H9 (cell line): ENCODE data around the gene NKAIN2. TPM values are rescaled to one million over a fixed set of nuclear protein-coding genes. Genes with fewer than 3 reads are reported as not detected.
A peak's percentile ranks its signal among the peaks of the same experiment; 100 is the strongest.

Experiments
- DNase-seq: peaks from one replicate; pipeline ENCODE4 v3.0.0-alpha.2; 2017
- H2AFZ ChIP-seq: one replicate; pipeline ENCODE4 v1.6.1; 2013; ENCODE audit warnings: mild to moderate bottlenecking, low read length, control low read depth, moderate library complexity
- H2AK5ac ChIP-seq: 2 replicates; pipeline ENCODE4 v1.6.1; 2013; ENCODE audit warnings: low read length, control low read depth, mixed read lengths; ENCODE audit not compliant: insufficient read length
- H2BK120ac ChIP-seq: one replicate; pipeline ENCODE4 v1.6.1; 2013; ENCODE audit warnings: low read depth, mild to moderate bottlenecking, low read length, control low read depth, inconsistent platforms; ENCODE audit not compliant: poor library complexity, severe bottlenecking
- H2BK12ac ChIP-seq: 2 replicates; pipeline ENCODE4 v1.6.1; 2013; ENCODE audit warnings: low read length, control low read depth, mixed read lengths, low read depth; ENCODE audit not compliant: insufficient read length
- H2BK15ac ChIP-seq: 2 replicates; pipeline ENCODE4 v1.6.1; 2013; ENCODE audit warnings: low read depth, low read length, control low read depth
- H2BK20ac ChIP-seq: one replicate; pipeline ENCODE4 v1.6.1; 2013; ENCODE audit warnings: low read depth, mild to moderate bottlenecking, low read length, control low read depth, inconsistent platforms; ENCODE audit not compliant: poor library complexity, severe bottlenecking
- H2BK5ac ChIP-seq: 2 replicates; pipeline ENCODE4 v1.6.1; 2013; ENCODE audit warnings: low read length, control low read depth, mixed read lengths; ENCODE audit not compliant: insufficient read length
- H3K14ac ChIP-seq: 2 replicates; pipeline ENCODE4 v1.6.1; 2013; ENCODE audit warnings: low read length, control low read depth; ENCODE audit not compliant: insufficient read depth
- H3K18ac ChIP-seq: 2 replicates; pipeline ENCODE4 v1.6.1; 2013; ENCODE audit warnings: low read depth, mild to moderate bottlenecking, mixed read lengths, low read length, control low read depth; ENCODE audit not compliant: insufficient read length
- H3K23ac ChIP-seq: 2 replicates; pipeline ENCODE4 v1.6.1; 2013; ENCODE audit warnings: low read length, control low read depth, mixed read lengths, low read depth; ENCODE audit not compliant: insufficient read length
- H3K23me2 ChIP-seq: 2 replicates; pipeline ENCODE4 v1.6.1; 2013; ENCODE audit warnings: low read depth, mild to moderate bottlenecking, mixed read lengths, low read length, control low read depth; ENCODE audit not compliant: insufficient read length, poor library complexity, severe bottlenecking
- H3K27ac ChIP-seq: 2 replicates; pipeline ENCODE4 v1.5.1; 2013; ENCODE audit warnings: low read length, control low read depth, mixed read lengths, low read depth; ENCODE audit not compliant: insufficient read length
- H3K27me3 ChIP-seq: 2 replicates; pipeline ENCODE4 v1.6.1; 2013; ENCODE audit warnings: low read length, control low read depth, inconsistent platforms; ENCODE audit not compliant: insufficient read depth
- H3K4ac ChIP-seq: 2 replicates; pipeline ENCODE4 v1.6.1; 2013; ENCODE audit warnings: low read depth, mild to moderate bottlenecking, control low read depth, inconsistent platforms, low read length, moderate library complexity
- H3K4me1 ChIP-seq: 2 replicates; pipeline ENCODE4 v1.6.1; 2013; ENCODE audit warnings: low read length, control low read depth, inconsistent platforms; ENCODE audit not compliant: insufficient read depth
- H3K4me2 ChIP-seq: 2 replicates; pipeline ENCODE4 v1.6.1; 2013; ENCODE audit warnings: low read length, control low read depth, mixed read lengths; ENCODE audit not compliant: insufficient read length, insufficient read depth
- H3K56ac ChIP-seq: 2 replicates; pipeline ENCODE4 v1.6.1; 2013; ENCODE audit warnings: low read depth, mild to moderate bottlenecking, mixed read lengths, low read length, control low read depth; ENCODE audit not compliant: insufficient read length
- H3K79me1 ChIP-seq: 2 replicates; pipeline ENCODE4 v1.6.1; 2013; ENCODE audit warnings: low read depth, mild to moderate bottlenecking, moderate library complexity, low read length, control low read depth, inconsistent platforms; ENCODE audit not compliant: insufficient read depth, poor library complexity, severe bottlenecking
- H3K79me2 ChIP-seq: 2 replicates; pipeline ENCODE4 v1.6.1; 2013; ENCODE audit warnings: low read length, control low read depth, inconsistent platforms; ENCODE audit not compliant: insufficient read depth
- H3K9ac ChIP-seq: 2 replicates; pipeline ENCODE4 v1.6.1; 2013; ENCODE audit warnings: low read length, control low read depth, mixed read lengths; ENCODE audit not compliant: insufficient read length; ENCODE audit errors: extremely low read depth
- H3K9me3 ChIP-seq: one replicate; pipeline ENCODE4 v1.6.1; 2013; ENCODE audit warnings: low read depth, low read length, inconsistent platforms; ENCODE audit not compliant: control insufficient read depth
- H3T11ph ChIP-seq: one replicate; pipeline ENCODE4 v1.6.1; 2013; ENCODE audit warnings: mild to moderate bottlenecking, low read length, control low read depth, inconsistent platforms
- H4K20me1 ChIP-seq: one replicate; pipeline ENCODE4 v1.6.1; 2013; ENCODE audit not compliant: control insufficient read depth, insufficient read length, insufficient read depth
- H4K5ac ChIP-seq: 2 replicates; pipeline ENCODE4 v1.6.1; 2013; ENCODE audit warnings: low read depth, mild to moderate bottlenecking, mixed read lengths, low read length, control low read depth; ENCODE audit not compliant: insufficient read length
- H4K8ac ChIP-seq: replicated peaks from 2 replicates; pipeline ENCODE4 v1.6.1; 2013; ENCODE audit warnings: low read length, control low read depth, mixed read lengths, low read depth; ENCODE audit not compliant: insufficient read length
- H4K91ac ChIP-seq: 2 replicates; pipeline ENCODE4 v1.6.1; 2013; ENCODE audit warnings: low read depth, mild to moderate bottlenecking, moderate library complexity, mixed read lengths, low read length, control low read depth; ENCODE audit not compliant: insufficient read length
- H3K27ac Mint-ChIP-seq, 3 experiments: 2 replicates in 2 of 3; 3 replicates in 1 of 3; pipeline ENCODE4 v1.8.0; 2020 to 2021; ENCODE audit warnings: mixed read lengths in 3 of 3, mild to moderate bottlenecking in 1 of 3, moderate library complexity in 1 of 3
- H3K27me3 Mint-ChIP-seq: 2 replicates; pipeline ENCODE4 v1.8.0; 2021; ENCODE audit warnings: low read depth, mild to moderate bottlenecking, moderate library complexity, mixed read lengths
- H3K36me3 Mint-ChIP-seq, 3 experiments: 2 replicates in 2 of 3; 3 replicates in 1 of 3; pipeline ENCODE4 v1.8.0; 2020 to 2021; ENCODE audit warnings: low read depth in 3 of 3, mixed read lengths in 3 of 3; ENCODE audit not compliant: insufficient read depth in 1 of 3
- H3K4me1 Mint-ChIP-seq, 2 experiments: 2 replicates each; pipeline ENCODE4 v1.8.0; 2020; ENCODE audit warnings: mixed read lengths in 2 of 2
- H3K4me3 Mint-ChIP-seq, 2 experiments: 2 replicates in 1 of 2; 3 replicates in 1 of 2; pipeline ENCODE4 v1.8.0; 2020 to 2021; ENCODE audit warnings: mild to moderate bottlenecking in 2 of 2, mixed read lengths in 2 of 2, moderate library complexity in 1 of 2
- H3K9me3 Mint-ChIP-seq, 2 experiments: 2 replicates in 1 of 2; 3 replicates in 1 of 2; pipeline ENCODE4 v1.8.0; 2020; ENCODE audit warnings: mild to moderate bottlenecking in 2 of 2, mixed read lengths in 2 of 2, moderate library complexity in 1 of 2
- CTCF ChIP-seq: fragments of 200-600 bp; sonication (generic); conservative IDR thresholded peaks from 3 replicates; pipeline ENCODE4 v1.8.0; 2021; ENCODE audit warnings: antibody characterized with exemption, mild to moderate bottlenecking
- WGBS: extraction: QIAGEN DNeasy Blood & Tissue Kit; methylation state at CpG from one replicate; pipeline ENCODE4 v1.1.7; 2013; ENCODE audit warnings: missing lambda C conversion rate, low lambda C conversion rate, mixed read lengths; ENCODE audit not compliant: insufficient read length; ENCODE audit errors: extremely low coverage; 5-methylcytosine and 5-hydroxymethylcytosine counted together
- total RNA-seq: library from RNA; stranded (reverse); gene quantifications from 2 replicates; pipeline ENCODE4 v1.2.1, GENCODE V29; 2021

NKAIN2 gene
- total RNA-seq, 1 experiment from 2014 or later, result 0.17 TPM

- no peaks in the 10 kb centered on the region for H3K27me3 ChIP-seq
- H3K4me1 ChIP-seq, result 0 out of 2 replicates have a peak, but pooled peaks cover 4% of the 10 kb centered on the region
- no peak overlapping the region for H3K9ac ChIP-seq
- H2BK5ac ChIP-seq, result no peak overlapping the region
- H3K9me3 Mint-ChIP-seq, result no peaks in the 10 kb centered on the region
- H3K14ac ChIP-seq, result no peak overlapping the region
- no peak overlapping the region for H4K8ac ChIP-seq
- H3K4me3 Mint-ChIP-seq, result no peak overlapping the region
- H3K4me1 Mint-ChIP-seq, result peaks cover 8 to 9% of the 10 kb centered on the region in 2 experiments
- no peak overlapping the region for H3K4ac ChIP-seq
- H2BK15ac ChIP-seq, result no peak overlapping the region
- no peak for TF ChIP-seq CTCF
- peaks cover 0 to 1% (median 0%) of the 10 kb centered on the region in 3 experiments; a peak in 1 of 7 replicates for H3K36me3 Mint-ChIP-seq
- no peak overlapping the region for H4K91ac ChIP-seq
- no peak overlapping the region for H2AFZ ChIP-seq
- no peak overlapping the region for H2BK20ac ChIP-seq
- no peak overlapping the region for H2AK5ac ChIP-seq
- no peak overlapping the region for H2BK12ac ChIP-seq
- DNase-seq, result no peak
- 0 out of 7 replicates have a peak overlapping the region, but pooled peaks of 1 of the 3 experiments have one; percentile 12 for H3K27ac Mint-ChIP-seq
- H3K4me2 ChIP-seq, result no peak overlapping the region
- H3K27ac ChIP-seq, result no peak overlapping the region
- H3K23ac ChIP-seq, result no peak overlapping the region
- no peak overlapping the region for H3K18ac ChIP-seq
- no peaks in the 10 kb centered on the region for H3K79me1 ChIP-seq
- H4K20me1 ChIP-seq, result no peaks in the 10 kb centered on the region
- H3K56ac ChIP-seq, result no peak overlapping the region
- no peaks in the 10 kb centered on the region for H3K23me2 ChIP-seq
- no peaks in the 10 kb centered on the region for H3K9me3 ChIP-seq
- H3K27me3 Mint-ChIP-seq, result no peaks in the 10 kb centered on the region
- no CpG with 5 or more reads among the region's 4 CpGs for WGBS
- no peak overlapping the region for H2BK120ac ChIP-seq
- no peak overlapping the region for H4K5ac ChIP-seq
- H3T11ph ChIP-seq, result no peak overlapping the region
- no peaks in the 10 kb centered on the region for H3K79me2 ChIP-seq
Measured at GRCh38 chr6:124694139-124694705, 890.6 kb downstream of the NKAIN2 start.
